H1 (cell line): ENCODE measurements around the gene TAS1R3. TPM values are rescaled to one million over a fixed set of nuclear protein-coding genes. Genes with fewer than 3 reads are reported as not detected.

Source experiments
- CTCF ChIA-PET: fragments of 300-600 bp; sonication (Branson Sonifier 250); formaldehyde crosslinking; loops from one replicate; lab custom pipeline; 2021; ENCODE audit not compliant: partially characterized antibody; lab: Charles Lee
- POLR2A ChIA-PET: fragments of 300-600 bp; sonication (Branson Sonifier 250); formaldehyde crosslinking; loops from one replicate; lab custom pipeline; 2021; ENCODE audit warnings: inconsistent platforms; ENCODE audit not compliant: partially characterized antibody; lab: Charles Lee
- DNase-seq, 2 experiments: peaks; one replicate each; pipeline versions ENCODE4 v3.0.0 to v3.0.0-alpha.2; 2010 to 2022; ENCODE audit warnings: low spot score in 2 of 2, low read depth in 1 of 2, mixed read lengths in 1 of 2
- FAIRE-seq: peaks from 2 replicates; lab custom pipeline; 2011; peaks lifted over from hg19 to GRCh38; lab: Jason Lieb, UNC
- H2AFZ ChIP-seq: 2 replicates; pipeline ENCODE4 v1.8.1; 2012; ENCODE audit warnings: low read length, inconsistent platforms
- H2AK5ac ChIP-seq: 2 replicates; pipeline ENCODE4 v1.6.1; 2013; ENCODE audit warnings: low read depth, low read length
- H2BK120ac ChIP-seq: replicated peaks from 2 replicates; pipeline ENCODE3; 2013; ENCODE audit warnings: low read depth, low read length, inconsistent platforms
- H2BK12ac ChIP-seq: 2 replicates; pipeline ENCODE4 v1.6.1; 2013; ENCODE audit warnings: low read depth, low read length
- H2BK15ac ChIP-seq: 2 replicates; pipeline ENCODE4 v1.6.1; 2013; ENCODE audit warnings: low read length
- H2BK20ac ChIP-seq: 2 replicates; pipeline ENCODE4 v1.6.1; 2013; ENCODE audit warnings: low read length
- H2BK5ac ChIP-seq: 2 replicates; pipeline ENCODE4 v1.6.1; 2013; ENCODE audit warnings: low read depth, low read length
- H3K14ac ChIP-seq: 2 replicates; pipeline ENCODE4 v1.6.1; 2013; ENCODE audit warnings: inconsistent platforms; ENCODE audit not compliant: insufficient read length
- H3K18ac ChIP-seq: 2 replicates; pipeline ENCODE4 v1.6.1; 2013; ENCODE audit warnings: low read length; ENCODE audit errors: extremely low read depth
- H3K23ac ChIP-seq: 2 replicates; pipeline ENCODE4 v1.6.1; 2013; ENCODE audit warnings: inconsistent platforms; ENCODE audit not compliant: insufficient read length
- H3K23me2 ChIP-seq: 2 replicates; pipeline ENCODE4 v1.6.1; 2013; ENCODE audit warnings: low read depth, low read length
- H3K27ac ChIP-seq: 2 replicates; pipeline ENCODE4 v1.6.1; 2011; ENCODE audit warnings: low read depth, low read length, inconsistent platforms
- H3K27me3 ChIP-seq, 4 experiments: replicated peaks in 1 of 4; 1 replicate in 1 of 4; 2 replicates in 3 of 4; pipeline versions ENCODE4 v1.6.1 to v1.8.1; 2011 to 2013; ENCODE audit warnings: low read length in 3 of 4, mild to moderate bottlenecking in 3 of 4, inconsistent platforms in 2 of 4, mixed read lengths in 2 of 4, moderate library complexity in 1 of 4; ENCODE audit not compliant: control insufficient read depth in 3 of 4, insufficient read depth in 3 of 4; ENCODE audit errors: extremely low read depth in 1 of 4
- H3K36me3 ChIP-seq, 4 experiments: 2 replicates each; pipeline versions ENCODE4 v1.6.1 to v1.8.1; 2011 to 2013; ENCODE audit warnings: mild to moderate bottlenecking in 4 of 4, low read length in 3 of 4, moderate library complexity in 2 of 4, control low read depth in 1 of 4, inconsistent platforms in 1 of 4; ENCODE audit not compliant: insufficient read depth in 4 of 4, control insufficient read depth in 2 of 4
- H3K4ac ChIP-seq: replicated peaks from 2 replicates; pipeline ENCODE3; 2013; ENCODE audit warnings: low read length, low read depth, mixed read lengths, inconsistent platforms; ENCODE audit not compliant: insufficient read length
- H3K4me1 ChIP-seq, 4 experiments: replicated peaks in 1 of 4; 1 replicate in 1 of 4; 2 replicates in 3 of 4; pipeline versions ENCODE4 v1.6.1 to v1.8.1; 2011 to 2013; ENCODE audit warnings: low read length in 3 of 4, inconsistent platforms in 2 of 4, mixed read lengths in 1 of 4; ENCODE audit not compliant: insufficient read depth in 4 of 4, control insufficient read depth in 3 of 4
- H3K4me2 ChIP-seq, 2 experiments: 2 replicates each; pipeline versions ENCODE4 v1.6.1 to v1.8.1; 2011 to 2013; ENCODE audit warnings: low read depth in 2 of 2, low read length in 2 of 2, control low read depth in 1 of 2, inconsistent platforms in 1 of 2, mild to moderate bottlenecking in 1 of 2; ENCODE audit not compliant: insufficient read depth in 1 of 2
- H3K4me3 ChIP-seq, 4 experiments: fragments of 200-600, 300-600 bp in 1 of 4; sonication (generic), shearing (Covaris generic), sonication (Bioruptor Twin) in 1 of 4; 2 replicates each; pipeline versions ENCODE4 v1.5.1 to v1.8.1; 2011 to 2016; ENCODE audit warnings: low read length in 4 of 4, low read depth in 3 of 4, control low read depth in 2 of 4, inconsistent platforms in 2 of 4, mild to moderate bottlenecking in 2 of 4, mixed read lengths in 1 of 4, moderate library complexity in 1 of 4; ENCODE audit not compliant: insufficient read depth in 2 of 4; ENCODE audit errors: extremely low read depth in 1 of 4
- H3K56ac ChIP-seq: replicated peaks from 2 replicates; pipeline ENCODE3; 2013; ENCODE audit warnings: low read depth, mild to moderate bottlenecking, mixed read lengths, low read length, inconsistent platforms; ENCODE audit not compliant: insufficient read length
- H3K79me1 ChIP-seq: 2 replicates; pipeline ENCODE4 v1.6.1; 2013; ENCODE audit warnings: low read depth, low read length, control low read depth
- H3K79me2 ChIP-seq, 2 experiments: 2 replicates each; pipeline versions ENCODE4 v1.6.1 to v1.8.1; 2012 to 2013; ENCODE audit warnings: low read length in 2 of 2, mild to moderate bottlenecking in 2 of 2, inconsistent platforms in 1 of 2; ENCODE audit not compliant: insufficient read depth in 2 of 2, control insufficient read depth in 1 of 2
- H3K9ac ChIP-seq, 4 experiments: replicated peaks in 1 of 4; 1 replicate in 1 of 4; 2 replicates in 3 of 4; pipeline versions ENCODE4 v1.6.1 to v1.8.1; 2011 to 2013; ENCODE audit warnings: low read depth in 3 of 4, low read length in 3 of 4, control low read depth in 2 of 4, mild to moderate bottlenecking in 2 of 4, moderate library complexity in 2 of 4, inconsistent platforms in 1 of 4; ENCODE audit errors: extremely low read depth in 1 of 4
- H3K9me3 ChIP-seq, 2 experiments: 2 replicates each; pipeline versions ENCODE4 v1.6.1 to v1.8.1; 2012 to 2013; ENCODE audit warnings: mild to moderate bottlenecking in 2 of 2, moderate library complexity in 2 of 2, control low read depth in 1 of 2, inconsistent platforms in 1 of 2, low read depth in 1 of 2, low read length in 1 of 2, mixed read lengths in 1 of 2; ENCODE audit not compliant: insufficient read depth in 2 of 2
- H4K20me1 ChIP-seq, 2 experiments: replicated peaks in 1 of 2; 2 replicates each; pipeline versions ENCODE3 to v1.8.1; 2011 to 2013; ENCODE audit warnings: inconsistent platforms in 2 of 2, low read length in 2 of 2, mild to moderate bottlenecking in 1 of 2; ENCODE audit not compliant: insufficient read depth in 2 of 2, control insufficient read depth in 1 of 2
- H4K5ac ChIP-seq: 2 replicates; pipeline ENCODE4 v1.6.1; 2013; ENCODE audit warnings: low read length, low read depth, mixed read lengths, inconsistent platforms; ENCODE audit not compliant: insufficient read length
- H4K8ac ChIP-seq: 2 replicates; pipeline ENCODE4 v1.8.0; 2013; ENCODE audit warnings: mild to moderate bottlenecking, moderate library complexity, low read length, inconsistent platforms; ENCODE audit not compliant: insufficient read depth; ENCODE audit errors: extremely low read depth
- H4K91ac ChIP-seq: replicated peaks from 2 replicates; pipeline ENCODE3; 2013; ENCODE audit warnings: low read length, mixed read lengths, inconsistent platforms; ENCODE audit not compliant: insufficient read length
- CREB1 ChIP-seq: IDR thresholded peaks from 2 replicates; pipeline ENCODE4 v1.6.1; 2012; ENCODE audit warnings: inconsistent platforms
- FOSL1 ChIP-seq: IDR thresholded peaks from 2 replicates; pipeline ENCODE4 v1.6.1; 2011; ENCODE audit warnings: mild to moderate bottlenecking, low read depth, low read length, moderate library complexity; ENCODE audit not compliant: insufficient read depth
- HDAC6 ChIP-seq: IDR thresholded peaks from one replicate; pipeline ENCODE4 v1.7.1; 2012; ENCODE audit warnings: low read depth, mild to moderate bottlenecking, inconsistent platforms, low read length, moderate library complexity
- KDM1A ChIP-seq: fragments of 200-600, 300-600 bp; sonication (generic); IDR thresholded peaks from 2 replicates; pipeline ENCODE4 v1.7.1; 2016; ENCODE audit warnings: mild to moderate bottlenecking, low read length, borderline replicate concordance
- MAX ChIP-seq: IDR thresholded peaks from 2 replicates; pipeline ENCODE4 v1.6.1; 2012; ENCODE audit warnings: inconsistent platforms
- POLR2AphosphoS5 ChIP-seq: IDR thresholded peaks from 2 replicates; pipeline ENCODE4 v1.6.1; 2011; ENCODE audit warnings: low read depth, low read length
- RNF2 ChIP-seq: fragments of 200-900, 300-1000 bp; sonication (generic); IDR thresholded peaks from 2 replicates; pipeline ENCODE4 v1.7.1; 2016; ENCODE audit warnings: borderline replicate concordance, low read depth, mild to moderate bottlenecking, antibody characterized with exemption, low read length; ENCODE audit not compliant: poor library complexity, severe bottlenecking; ENCODE audit errors: missing control alignments
- RXRA ChIP-seq: IDR thresholded peaks from 2 replicates; pipeline ENCODE4 v1.6.1; 2011; ENCODE audit warnings: low read depth, mild to moderate bottlenecking, low read length, moderate library complexity; ENCODE audit not compliant: insufficient read depth
- SIN3A ChIP-seq, 2 experiments: IDR thresholded peaks in 1 of 2; conservative IDR thresholded peaks in 1 of 2; 2 replicates each; pipeline ENCODE4 v1.6.1; 2011 to 2012; ENCODE audit warnings: low read length in 2 of 2, improper control_type of control experiment in 1 of 2, low read depth in 1 of 2, mild to moderate bottlenecking in 1 of 2
- SIX5 ChIP-seq: IDR thresholded peaks from 2 replicates; pipeline ENCODE4 v1.6.1; 2011; ENCODE audit warnings: mild to moderate bottlenecking, low read depth, low read length
- SUZ12 ChIP-seq: fragments of 200-600 bp; sonication (generic); IDR thresholded peaks from 2 replicates; pipeline ENCODE4 v1.6.1; 2012; ENCODE audit warnings: mild to moderate bottlenecking, inconsistent platforms, low read length, moderate library complexity, mixed read lengths
- ZNF274 ChIP-seq: IDR thresholded peaks from 2 replicates; pipeline ENCODE4 v1.7.0; 2012; ENCODE audit warnings: low read length, borderline replicate concordance; ENCODE audit errors: extremely low read depth
- WGBS, 2 experiments: shearing (Covaris generic) in 1 of 2; methylation state at CpG; one replicate each; pipeline versions ENCODE4 v1.1.6 to v1.1.7; 2013 to 2015; ENCODE audit warnings: low lambda C conversion rate in 2 of 2, mixed read lengths in 2 of 2, inconsistent platforms in 1 of 2, low coverage in 1 of 2, missing lambda C conversion rate in 1 of 2; ENCODE audit not compliant: insufficient replicate concordance in 2 of 2, insufficient coverage in 1 of 2, insufficient read length in 1 of 2; ENCODE audit errors: extremely low coverage in 1 of 2, missing lambda C conversion rate in 1 of 2; 5-methylcytosine and 5-hydroxymethylcytosine counted together
- polyA plus RNA-seq, 7 experiments: library from polyadenylated mRNA; depleted of rRNA in 3 of 7; stranded (reverse) in 5 of 7; unstranded in 2 of 7; fragments of >200 nt in 5 of 7; fragments of 200-250 nt in 2 of 7; gene quantifications; 1 replicate in 5 of 7; 2 replicates in 1 of 7; 4 replicates in 1 of 7; pipeline versions ENCODE4 v1.2.1 to v1.2.3, GENCODE V29; 2011 to 2013; ENCODE audit warnings: missing spikeins in 2 of 7, mixed read lengths in 2 of 7
- total RNA-seq: library from RNA; stranded (reverse); fragmentation: NEBNext Ultra II Directional; extraction: Animal tissue kit (Norgen Biotek cat#: 25700); gene quantifications from 2 replicates; pipeline ENCODE4 v1.2.1, GENCODE V29; 2021

The TAS1R3 gene
- total and polyA plus RNA-seq, 2 of the 8 experiments (the other 6 are each of a cell fraction or from before 2014, with no cell fraction given), result 0.03 to 0.19 TPM

DNA sequence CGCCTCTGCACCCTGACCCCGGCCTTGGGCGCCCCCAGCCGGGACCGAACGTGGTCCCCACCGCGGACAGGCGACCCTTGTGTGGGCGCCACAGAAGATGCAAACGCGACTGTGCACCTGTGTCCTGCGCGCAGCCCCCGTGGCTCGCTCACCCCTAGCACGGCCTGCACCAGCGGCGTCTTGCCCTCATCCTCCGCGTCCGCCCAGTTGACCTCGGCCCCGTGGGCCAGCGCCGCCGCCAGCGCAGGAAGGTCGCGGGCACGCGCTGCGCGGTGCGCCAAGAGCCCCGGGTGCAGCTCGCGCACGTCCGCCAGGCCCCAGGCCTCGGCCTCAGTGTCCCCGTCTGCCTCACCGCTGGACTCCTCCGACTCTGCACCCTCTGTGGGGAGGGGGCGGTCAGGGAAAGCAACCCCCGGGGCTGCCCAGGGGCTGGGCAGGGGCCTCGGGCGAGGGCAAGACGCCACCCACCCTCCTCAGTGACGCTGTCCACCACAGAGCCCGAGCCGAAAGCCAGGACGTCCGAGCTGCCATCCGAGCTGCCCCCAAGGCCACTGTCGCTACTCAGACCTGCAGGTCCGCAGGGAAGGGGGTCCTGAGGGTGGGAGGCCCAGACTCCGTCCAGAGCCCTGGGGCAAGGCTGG is 36.7 kb upstream of the TAS1R3 start:
- Histone ChIP-seq H2BK120ac (no peak overlapping the region), H3K23me2 (no peaks in the 10 kb centered on the region), H3K56ac (no peak overlapping the region), H2AK5ac (no peak overlapping the region), H3K9me3 (no peaks in the 10 kb centered on the region), H2BK20ac (no peak overlapping the region), H2AFZ (no peak overlapping the region), H3K4me1 (peaks cover 0 to 12% (median 0%) of the 10 kb centered on the region in 4 experiments; a peak in 2 of 7 replicates), H4K5ac (no peak overlapping the region), H3K4me3 (peak overlapping the region in 1 of 4 experiments; percentile 47; a peak in 2 of 8 replicates), H4K91ac (no peak overlapping the region), H3K79me2 (no peaks in the 10 kb centered on the region), H3K9ac (no peak overlapping the region), H2BK15ac (no peak overlapping the region), H3K14ac (no peak overlapping the region), H3K4me2 (peak overlapping the region; percentile 35 to 61; a peak in 3 of 4 replicates), H3K36me3 (peaks cover 0 to 7% (median 0%) of the 10 kb centered on the region in 4 experiments; a peak in 1 of 8 replicates), H3K23ac (no peak overlapping the region), H2BK12ac (no peak overlapping the region), H3K79me1 (no peaks in the 10 kb centered on the region), H3K4ac (no peak overlapping the region), H4K8ac (no peak overlapping the region; the same call in 1 of the 2 replicates), H4K20me1 (peaks cover 2 to 7% of the 10 kb centered on the region in 2 experiments), H2BK5ac (no peak overlapping the region), H3K18ac (no peak overlapping the region; the same call in 1 of the 2 replicates), H3K27ac (no peak overlapping the region), H3K27me3 (peaks cover 0 to 3% (median 0%) of the 10 kb centered on the region in 4 experiments; a peak in 1 of 7 replicates)
- FAIRE-seq (no peak), DNase-seq (no peak)
- ChIA-PET CTCF (interaction anchor here (0.8 to 1.0 kb wide), 2 partner anchors 9 to 319 kb away, joined by 3 to 4 read pairs; no protein-coding TSS in a partner anchor), POLR2A (interaction anchor here (0.9 to 1.3 kb wide), 3 partner anchors 15 to 31 kb away, joined by 3 to 4 read pairs (median 3); no protein-coding TSS in a partner anchor)
- WGBS, 2 experiments, result 91% methylated on average over 51 of the region's 58 CpGs; no CpG with 5 or more reads in 1 of the 2 experiments
- TF ChIP-seq POLR2AphosphoS5, result no peak
- no peak for TF ChIP-seq ZNF274
- TF ChIP-seq KDM1A, result no peak
- TF ChIP-seq HDAC6, result no peak
- no peak for TF ChIP-seq FOSL1
- TF ChIP-seq SIN3A (conservative IDR thresholded peaks at IDR 0.05 in 1 of 2, IDR thresholded peaks at IDR 0.05 in 1 of 2; ENCODE audit: low read depth in 1 of 2, low read length in 2 of 2), result no peak
- no peak for TF ChIP-seq RXRA
- no peak for TF ChIP-seq SUZ12
- TF ChIP-seq RNF2, result no peak
- no peak for TF ChIP-seq MAX
- TF ChIP-seq SIX5, result no peak
- TF ChIP-seq CREB1, result no peak
